SHP77 treated with DMSO at 0.1 percent for 48 hours (cell line): ENCODE measurements around the gene PAXIP1.

Experiments
- DNase-seq: peaks from one replicate; lab custom pipeline; 2025; lab: John Stamatoyannopoulos, UW

The PAXIP1 gene

DNA sequence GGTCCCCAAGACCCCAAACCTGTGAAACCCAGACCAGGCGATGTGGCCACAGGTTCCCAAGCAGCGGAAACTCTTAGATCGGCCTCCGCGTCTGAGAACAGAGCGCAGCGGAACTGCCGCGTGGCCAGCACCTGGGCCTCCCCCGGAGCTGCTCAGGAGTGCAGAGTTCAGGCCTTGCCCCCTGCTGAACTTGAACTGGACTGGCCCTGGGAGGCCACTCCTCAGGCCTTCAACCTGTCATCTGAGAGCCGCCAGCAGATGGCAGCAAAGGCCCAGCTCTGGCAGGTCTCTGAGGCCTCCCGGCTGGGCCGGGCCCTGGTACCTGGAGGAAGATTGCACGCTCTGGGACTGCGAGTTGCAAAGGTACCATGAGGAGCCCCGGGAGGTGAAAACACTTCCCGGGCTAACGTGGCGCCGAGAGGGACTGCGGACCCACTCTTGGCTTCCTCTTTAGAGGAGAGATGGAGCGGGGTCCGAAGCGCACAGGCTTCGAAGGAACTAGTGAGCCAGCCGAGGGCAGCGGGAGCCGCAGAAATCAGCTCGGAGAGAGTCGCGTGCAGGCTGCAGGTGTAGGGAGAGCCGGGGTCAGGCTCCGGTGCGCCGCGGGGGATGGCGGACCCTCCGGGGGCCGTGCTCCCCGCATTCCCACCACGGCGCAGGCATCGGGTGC is 89.2 kb downstream of the PAXIP1 start:
- no peak for DNase-seq

DNA sequence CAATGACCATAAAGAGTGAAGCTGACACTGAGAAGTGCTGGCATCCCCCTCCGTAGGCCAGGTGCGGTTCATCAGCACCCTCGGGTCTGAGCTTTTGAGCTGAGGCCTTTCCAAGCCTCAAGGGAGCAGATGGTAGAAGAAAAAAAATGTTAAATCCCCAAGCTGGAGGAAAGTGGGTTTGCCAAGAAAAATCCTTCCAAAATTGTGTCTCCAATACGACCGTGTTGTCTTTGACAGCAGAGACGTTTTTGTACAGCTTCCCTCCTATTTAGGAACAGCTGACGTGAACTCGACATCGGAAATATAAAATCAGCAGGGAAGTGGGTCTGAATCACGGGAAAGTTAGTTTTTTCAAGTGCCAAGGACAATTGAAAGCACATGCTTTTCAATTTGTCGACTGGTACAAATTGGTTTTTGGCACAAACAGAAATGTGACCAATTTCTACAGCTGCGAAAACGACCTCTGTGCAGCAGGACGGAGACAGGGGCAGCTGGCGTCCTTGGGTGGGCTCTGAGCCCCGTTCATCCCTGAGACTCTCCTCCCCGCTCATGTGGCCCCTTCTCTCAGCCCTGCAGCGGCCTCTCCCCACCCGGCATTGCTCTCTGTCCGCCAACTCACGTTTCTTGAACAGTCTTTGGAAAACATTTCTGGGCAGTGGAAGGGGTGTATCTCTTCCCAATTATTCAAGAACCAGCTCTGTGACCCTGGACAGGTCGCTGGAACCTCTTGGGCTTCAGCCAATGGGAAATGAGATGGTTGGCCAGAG is 89.9 kb downstream of the PAXIP1 start:
- DNase-seq = no peak

DNA sequence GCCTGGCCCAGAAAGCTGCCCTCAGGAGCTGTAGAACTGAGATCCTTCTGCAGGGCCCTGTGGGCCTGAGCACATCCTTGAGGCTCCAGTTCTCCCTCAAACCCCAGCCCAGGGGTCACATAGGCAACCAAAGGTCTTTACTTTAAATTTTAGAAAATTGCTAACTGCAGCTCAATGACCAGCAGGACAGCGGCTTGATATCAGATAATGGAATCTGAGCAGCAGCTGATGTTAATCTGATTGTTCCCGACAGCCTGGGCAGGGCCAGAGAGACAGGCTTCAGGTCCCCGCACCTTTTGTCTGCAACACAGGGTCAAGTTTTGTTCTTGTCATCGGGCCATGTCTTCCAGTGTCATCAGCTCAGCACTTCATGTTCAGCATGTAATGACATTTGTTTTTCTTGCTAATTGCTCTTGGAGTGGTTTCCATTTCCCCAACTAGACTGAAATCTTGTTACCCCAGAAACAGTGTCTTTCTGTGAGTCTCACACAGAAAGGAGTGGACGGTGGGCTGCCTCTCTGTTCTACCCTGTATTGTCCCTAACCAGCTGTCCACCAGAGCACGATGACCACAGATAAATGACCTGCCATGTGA is 91.0 kb downstream of the PAXIP1 start:
- no peak for DNase-seq

DNA sequence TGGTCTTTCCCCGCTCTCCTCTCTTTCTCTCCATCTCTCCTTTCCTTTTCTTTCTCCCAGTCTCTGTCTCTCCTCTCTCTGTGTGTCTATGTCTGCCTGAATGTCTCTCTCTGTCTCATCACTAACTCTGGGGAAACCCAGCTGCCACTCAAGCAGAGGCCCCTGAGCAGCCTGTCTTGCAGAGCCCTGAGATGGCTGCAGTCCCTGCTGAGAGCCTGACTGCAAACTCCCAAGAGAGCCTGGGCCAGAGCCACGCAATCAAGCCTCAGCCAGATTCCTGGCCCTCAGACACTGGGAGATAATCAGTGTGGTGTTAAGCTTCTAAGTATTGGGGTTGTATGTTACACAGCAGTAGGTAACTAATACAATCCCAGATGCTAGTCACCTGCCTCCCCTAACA is 91.5 kb downstream of the PAXIP1 start:
- DNase-seq = no peak

DNA sequence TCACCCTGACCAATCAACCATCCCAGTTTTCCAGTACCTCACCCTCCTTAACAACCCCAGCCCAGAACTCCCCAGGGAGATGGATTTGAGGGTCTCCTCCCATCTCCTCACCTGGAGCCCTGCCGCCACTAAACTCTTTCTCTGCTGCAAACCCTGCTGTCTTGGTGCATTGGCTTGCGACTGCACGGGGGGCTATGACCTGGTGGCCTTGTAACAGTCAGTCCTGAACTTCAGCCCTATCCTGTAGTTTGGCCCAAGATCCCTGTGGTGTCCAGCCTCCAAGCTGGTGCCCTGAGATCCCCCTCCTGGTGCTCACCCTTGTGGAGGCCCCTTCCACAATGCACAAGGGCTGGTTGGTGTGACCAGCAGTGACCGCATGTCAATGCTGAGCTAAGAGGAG is 91.9 kb downstream of the PAXIP1 start:
- DNase-seq = no peak

DNA sequence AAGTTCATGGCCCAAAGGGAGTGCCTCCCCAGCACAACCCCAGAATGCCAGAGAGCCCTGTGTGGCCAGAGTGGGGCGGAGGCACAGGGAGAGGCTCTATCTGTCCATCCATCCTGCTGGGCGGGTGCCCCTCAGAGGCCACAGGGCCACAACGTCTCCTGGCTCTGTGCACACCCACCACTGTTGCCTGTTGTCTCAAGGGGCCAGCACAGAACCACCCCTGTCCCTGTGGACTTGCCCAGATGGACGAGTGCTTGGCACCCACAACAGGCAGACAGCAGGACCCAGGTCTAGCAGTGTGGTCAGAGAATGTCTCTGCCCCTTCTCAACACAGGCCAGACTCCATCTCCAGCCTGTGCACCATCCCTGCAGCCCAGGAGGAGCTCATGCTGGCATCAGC is 92.8 kb downstream of the PAXIP1 start:
- DNase-seq = no peak

DNA sequence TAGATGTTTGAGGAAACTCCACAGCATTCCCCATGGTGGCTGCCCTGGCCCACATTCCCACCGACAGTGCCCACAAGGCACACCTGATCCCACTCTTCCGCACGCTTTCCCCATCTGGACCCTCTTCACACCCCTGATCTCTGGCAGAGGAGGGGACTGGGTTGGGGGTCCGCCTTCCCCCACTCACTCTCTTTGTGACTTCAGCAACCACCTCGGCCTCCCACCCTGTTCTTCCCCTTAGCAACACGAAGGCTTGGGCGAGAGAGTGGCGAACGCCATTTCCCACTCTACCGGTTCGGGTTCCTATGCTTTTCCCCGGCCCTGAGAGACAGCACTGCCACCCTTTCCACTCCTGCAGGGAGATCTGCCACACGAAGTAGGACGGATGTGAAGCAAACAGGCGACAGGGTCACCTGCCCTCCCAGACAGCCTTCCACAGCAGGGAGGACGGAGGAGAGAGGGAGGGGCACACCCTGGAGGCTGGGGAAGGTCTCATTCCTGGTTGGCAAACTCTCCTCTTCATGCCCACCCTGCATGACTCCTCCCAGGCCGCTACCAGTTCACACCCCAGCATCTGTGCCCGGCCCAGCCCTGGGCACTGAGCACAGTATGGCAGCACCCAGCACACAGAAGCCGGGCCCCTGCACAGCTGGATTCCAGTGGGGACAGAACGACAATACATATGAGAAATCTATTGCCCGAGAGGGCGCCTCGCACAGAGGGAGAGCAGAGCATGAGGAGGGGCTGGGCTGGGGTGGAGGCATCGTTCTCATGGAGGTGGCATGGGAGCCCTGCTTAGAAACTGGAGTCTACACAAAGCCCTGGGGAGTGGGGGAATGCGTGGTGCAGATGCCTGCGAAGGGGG is 93.5 kb downstream of the PAXIP1 start:
- DNase-seq = no peak

DNA sequence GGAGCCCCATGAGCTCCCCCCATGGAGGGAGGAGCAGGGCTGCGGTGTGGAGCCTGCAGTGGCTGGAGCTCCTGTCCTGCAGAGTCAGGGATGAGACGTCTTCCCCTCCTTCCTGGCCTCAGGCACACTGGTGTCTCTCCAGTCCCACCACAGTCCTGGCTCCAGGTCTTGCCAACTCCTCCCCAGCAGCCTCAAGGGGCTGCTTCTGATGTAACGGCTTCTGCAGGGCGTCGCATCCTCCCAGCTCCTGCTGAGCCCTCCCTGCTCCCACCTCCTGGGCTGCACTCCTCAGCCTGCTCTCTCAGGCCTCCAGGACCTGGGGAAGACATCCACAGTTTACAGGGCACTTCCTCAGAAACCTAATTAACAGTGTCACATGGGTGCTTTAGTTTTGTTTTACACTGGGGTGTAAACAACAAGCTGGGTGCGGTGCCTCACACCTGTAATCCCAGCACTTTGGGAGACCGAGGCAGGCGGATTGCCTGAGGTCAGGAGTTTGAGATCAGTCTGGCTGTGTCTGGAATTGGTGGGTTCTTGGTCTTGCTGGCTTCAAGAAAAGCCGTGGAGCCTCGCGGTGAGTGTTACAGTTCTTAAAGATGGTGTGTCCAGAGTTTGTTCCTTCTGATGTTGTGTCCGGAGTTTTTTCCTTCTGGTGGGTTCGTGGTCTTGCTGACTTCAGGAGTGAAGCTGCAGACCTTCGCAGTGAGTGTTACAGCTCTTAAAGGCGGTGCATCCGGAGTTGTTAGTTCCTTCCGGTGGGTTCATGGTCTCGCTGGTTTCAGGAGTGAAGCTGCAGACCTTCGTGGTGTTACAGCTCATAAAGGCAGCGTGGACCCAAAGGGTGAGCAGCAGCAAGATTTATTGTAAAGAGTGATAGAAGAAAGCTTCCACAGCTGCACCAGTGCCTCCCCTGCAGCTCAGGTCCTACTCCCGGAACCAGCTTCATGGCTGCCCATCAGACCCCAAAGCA is 95.0 kb downstream of the PAXIP1 start:
- DNase-seq = no peak

DNA sequence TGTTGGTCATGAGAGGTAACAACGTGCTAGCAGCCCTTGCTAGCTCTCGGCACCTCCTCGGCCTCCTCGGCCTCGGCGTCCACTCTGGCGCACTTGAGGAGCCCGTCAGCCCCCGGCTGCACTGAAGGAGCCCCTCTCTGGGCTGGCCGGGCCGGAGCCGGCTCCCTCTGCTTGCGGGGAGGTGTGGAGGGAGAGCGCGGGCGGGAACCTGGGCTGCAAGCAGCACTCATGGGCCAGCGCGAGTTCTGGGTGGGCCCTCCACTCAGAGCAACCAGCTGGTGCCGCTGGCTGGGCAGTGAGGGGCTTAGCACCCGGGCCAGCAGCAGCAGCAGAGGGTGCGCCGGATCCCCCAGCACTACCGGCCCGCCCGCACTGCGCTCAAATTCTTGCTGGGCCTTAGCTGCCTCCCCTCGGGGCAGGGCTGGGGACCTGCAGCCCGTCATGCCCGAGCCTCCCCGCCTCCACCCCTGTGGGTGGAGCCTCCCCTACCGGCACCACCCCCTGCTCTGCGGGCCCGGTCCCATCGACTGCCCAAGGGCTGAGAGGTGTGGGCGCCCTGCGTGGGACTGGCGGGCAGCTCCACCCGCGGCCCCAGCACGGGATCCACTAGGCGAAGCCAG is 96.1 kb downstream of the PAXIP1 start:
- DNase-seq = no peak

DNA sequence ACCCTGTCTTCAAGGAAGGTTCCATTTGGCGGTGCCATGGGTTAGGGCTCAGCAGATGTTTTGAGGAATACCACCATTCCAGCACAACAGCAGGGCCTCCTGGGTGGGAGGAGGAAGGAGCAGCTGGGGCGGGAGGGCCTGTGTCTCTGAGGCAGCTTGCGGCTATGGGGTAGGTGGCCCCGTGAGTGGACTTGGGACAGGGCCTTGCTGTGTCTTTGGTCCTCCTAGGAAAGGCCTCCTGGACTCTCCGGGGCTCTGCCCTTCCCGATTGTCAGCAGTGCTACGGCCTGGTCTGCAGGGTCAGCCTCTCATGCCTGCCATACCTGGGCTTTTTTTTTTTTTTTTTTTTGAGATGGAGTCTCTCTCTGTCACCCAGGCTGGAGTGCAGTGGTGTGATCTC is 96.7 kb downstream of the PAXIP1 start:
- no peak for DNase-seq

DNA sequence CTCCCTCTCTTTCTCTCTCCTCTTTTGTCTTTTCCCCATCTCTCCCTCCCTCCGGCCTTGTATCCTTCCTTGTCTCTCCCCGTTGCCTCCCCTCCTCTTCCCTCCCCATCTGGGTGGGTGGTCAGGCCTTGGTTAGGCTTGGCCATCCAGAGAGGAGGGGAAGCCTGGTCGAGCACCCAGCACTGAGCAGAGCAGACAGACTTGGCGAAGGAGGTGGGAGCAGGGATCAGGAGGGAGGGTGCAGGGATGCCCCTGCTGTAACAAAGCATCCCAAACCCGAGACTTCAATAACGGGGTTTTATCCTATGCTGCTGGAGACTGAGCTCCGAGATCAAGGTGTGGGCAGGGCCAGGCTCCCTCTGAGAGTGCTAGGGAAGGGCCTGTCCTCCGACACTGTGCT is 97.3 kb downstream of the PAXIP1 start:
- no peak for DNase-seq

DNA sequence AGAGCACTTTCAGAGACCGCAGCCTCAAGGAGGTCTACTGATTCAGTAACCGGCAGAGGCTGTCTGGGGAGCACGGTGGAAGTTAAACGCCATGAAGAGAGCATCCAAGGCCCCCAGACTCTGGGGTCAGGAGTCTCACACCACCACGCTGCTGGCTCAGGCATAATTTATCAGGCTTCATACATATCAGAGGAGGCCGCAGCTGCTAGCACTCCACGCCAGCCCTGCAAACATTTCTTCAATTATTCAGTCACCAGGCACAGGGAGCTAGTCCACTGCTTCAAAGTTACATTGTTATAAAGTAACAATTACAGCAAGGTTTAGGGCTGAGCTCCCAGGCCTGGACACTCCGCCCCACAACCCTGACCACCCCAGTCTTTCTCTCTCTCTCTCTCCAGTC is 97.8 kb downstream of the PAXIP1 start:
- no peak for DNase-seq

DNA sequence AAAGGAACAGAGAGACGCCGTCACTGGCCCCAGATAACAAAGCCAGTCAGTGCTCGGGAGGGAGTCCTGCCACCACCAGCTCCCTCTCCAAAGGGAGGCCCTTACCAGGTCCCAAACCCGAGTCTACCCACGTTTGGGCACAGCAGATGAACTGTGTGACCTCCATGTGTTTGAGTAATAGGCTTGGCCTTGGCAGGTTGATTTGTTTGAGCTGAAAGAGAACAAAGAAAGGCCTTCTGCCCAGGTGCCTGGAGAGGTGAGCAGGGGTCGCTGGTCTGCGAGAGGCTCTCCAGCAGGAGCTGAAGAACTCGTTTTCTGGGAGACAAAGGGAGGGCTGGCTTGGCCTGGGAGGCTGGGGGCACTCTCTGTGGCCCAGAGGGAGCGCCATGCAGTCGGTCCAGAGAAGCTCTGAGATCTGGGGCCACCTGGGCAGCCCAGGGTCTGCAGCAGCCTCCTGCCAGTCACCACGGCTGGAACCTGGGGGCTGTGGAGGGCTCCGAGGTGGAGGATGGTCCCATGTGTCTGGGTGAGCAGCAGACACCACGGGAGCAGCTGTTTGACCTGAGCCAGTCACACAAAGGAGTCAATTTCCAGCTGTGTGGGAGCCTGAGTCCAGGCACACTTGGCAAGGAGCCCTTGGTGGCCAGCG is 99.7 kb downstream of the PAXIP1 start:
- no peak for DNase-seq

DNA sequence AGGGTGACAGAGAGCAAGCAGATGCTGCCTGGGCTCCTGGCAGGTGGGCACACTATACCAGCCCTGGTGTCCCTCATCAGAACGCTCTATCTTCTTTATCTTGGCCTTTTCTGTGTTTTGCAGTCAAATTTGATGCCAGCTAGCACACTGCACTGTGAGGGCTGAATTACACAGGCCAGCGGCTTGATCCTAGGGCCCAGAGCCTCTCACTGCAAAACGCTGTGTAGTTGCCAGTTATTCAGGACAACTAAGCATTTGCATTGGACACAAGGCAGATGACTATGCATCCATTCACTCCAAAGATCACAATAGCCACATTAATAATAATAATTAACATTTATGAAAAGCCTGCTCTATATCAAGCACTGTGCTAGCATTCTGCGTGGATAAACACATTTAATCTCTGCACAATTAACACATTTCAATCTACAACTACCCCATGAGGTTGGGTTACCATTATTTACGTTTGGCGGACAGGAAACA is 100.3 kb downstream of the PAXIP1 start:
- DNase-seq = no peak

DNA sequence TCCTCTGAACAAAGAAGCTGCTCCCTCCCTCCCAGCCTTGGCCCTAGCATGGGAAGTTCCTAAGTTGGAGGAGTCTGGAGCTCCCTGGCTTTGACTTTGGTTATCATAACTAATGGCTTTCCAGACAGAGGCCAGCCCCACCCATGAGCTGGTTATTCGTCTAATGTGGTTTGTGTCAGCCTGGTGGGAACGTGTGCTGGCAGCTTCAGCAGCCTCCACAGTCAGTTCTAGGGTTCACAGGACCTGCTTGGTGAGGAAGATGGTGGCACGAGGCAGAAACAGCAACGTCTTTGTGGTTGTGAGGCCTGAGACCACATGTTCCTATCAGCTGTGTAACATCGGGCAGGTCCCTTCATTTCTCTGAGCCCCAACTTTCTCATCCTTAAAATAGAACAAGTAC is 103.1 kb downstream of the PAXIP1 start:
- no peak for DNase-seq

DNA sequence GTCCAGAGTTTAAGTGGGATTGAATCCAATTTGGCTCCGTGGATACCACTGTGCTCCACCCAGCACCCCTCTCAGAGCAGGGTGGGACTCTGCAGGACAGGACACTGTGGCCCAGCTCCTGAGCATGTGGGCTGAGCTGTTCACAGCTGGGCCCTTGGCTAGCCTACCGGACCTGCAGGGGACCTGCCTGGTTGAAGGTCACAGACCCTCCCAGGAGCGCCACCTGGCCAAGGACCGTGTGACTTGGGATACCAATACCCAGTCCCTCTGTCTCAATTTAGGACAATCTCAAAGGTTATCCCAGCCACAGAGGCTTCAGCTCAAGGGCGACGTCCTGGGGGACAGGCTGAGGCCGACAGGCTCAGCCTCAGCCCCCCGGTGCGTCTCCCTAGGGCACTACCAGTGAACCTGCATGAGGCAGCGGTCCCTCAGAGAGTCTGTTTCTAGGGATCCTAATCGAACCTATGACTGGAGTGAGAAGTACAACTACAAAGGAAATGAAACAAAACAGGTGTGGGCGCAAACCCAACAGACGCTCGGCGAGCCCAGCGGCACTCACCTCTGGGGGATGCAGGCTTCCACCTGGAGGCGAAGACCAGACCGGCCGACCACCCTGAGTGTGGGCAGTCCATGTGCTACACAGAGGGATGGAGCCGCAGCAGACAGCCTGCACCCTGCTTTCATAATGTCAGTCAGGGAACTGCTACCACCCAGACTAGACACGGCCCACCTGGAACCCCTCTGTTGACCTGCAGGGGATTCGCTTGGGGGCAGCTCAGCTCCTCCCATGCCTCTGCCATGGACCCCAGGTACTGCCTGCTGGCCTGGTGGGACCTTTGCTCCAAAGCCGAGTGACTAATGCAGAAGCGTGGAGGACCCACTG is 103.7 kb downstream of the PAXIP1 start:
- no peak for DNase-seq

DNA sequence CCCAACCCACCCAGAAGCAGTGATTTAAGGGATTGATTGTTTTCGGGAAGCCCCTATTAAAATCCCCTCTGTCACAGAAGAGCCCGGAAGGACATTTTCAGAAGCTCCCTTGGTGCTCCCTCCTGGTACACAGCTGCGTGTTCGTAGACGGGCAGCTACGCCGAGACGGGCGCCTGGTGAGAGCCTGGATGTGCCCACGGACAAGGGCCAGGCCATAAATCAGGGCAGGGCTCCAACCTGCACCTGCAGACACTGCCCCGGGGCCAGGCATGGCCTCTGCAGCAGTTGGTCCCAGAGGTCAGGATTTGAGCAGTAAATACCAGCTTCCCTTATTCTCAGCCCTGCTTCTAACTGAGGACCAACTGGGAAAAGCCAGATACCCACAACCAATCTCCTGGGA is 106.8 kb downstream of the PAXIP1 start:
- no peak for DNase-seq
